Ovary (tissue), 3 donors: ENCODE data around the gene CD9.
"Not testable (repeated sequence)": the region's sequence is repeated elsewhere in the genome, so short reads cannot be mapped to it uniquely, and the experiment has no call there.

ENCODE experiments used
- POLR2A ChIP-seq: fragments of 450-650 bp; IDR thresholded peaks from one replicate; pipeline ENCODE4 v1.6.1; 2017; ENCODE audit warnings: antibody characterized with exemption, mild to moderate bottlenecking, moderate library complexity
- TF ChIP-seq, protein P1 (sequence below), 3 donors: fragments of 450-650 bp in 2 of 3; fragments of 200-600 bp in 1 of 3; IDR thresholded peaks; one replicate each; pipeline versions ENCODE4 v1.5.1 to v1.8.0; 2016 to 2022; ENCODE audit warnings: antibody characterized with exemption in 3 of 3, mild to moderate bottlenecking in 1 of 3
- donor health status: DM: no; HTN: no; CAD: no.

DNA sequence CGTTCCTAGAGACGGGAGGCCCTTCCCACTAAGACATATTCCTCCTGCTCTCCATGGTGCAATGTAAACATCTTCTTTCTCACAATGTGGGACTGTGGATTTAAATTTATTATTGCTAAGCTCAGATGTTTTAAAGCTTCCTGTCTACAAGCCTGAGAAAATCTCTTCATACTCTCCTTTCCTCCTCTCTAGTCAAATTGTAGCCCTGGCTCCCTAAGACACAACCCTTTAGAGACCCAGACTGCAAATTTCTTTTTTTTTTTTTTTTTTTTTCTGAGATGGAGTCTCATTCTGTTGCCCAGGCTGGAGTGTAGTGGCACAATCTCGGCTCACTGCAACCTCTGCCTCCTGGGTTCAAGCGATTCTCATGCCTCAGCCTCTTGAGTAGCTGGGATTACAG is 9.2 kb downstream of the CD9 start:
- TF ChIP-seq POLR2A = not testable (repeated sequence)
- TF ChIP-seq, protein P1, sequence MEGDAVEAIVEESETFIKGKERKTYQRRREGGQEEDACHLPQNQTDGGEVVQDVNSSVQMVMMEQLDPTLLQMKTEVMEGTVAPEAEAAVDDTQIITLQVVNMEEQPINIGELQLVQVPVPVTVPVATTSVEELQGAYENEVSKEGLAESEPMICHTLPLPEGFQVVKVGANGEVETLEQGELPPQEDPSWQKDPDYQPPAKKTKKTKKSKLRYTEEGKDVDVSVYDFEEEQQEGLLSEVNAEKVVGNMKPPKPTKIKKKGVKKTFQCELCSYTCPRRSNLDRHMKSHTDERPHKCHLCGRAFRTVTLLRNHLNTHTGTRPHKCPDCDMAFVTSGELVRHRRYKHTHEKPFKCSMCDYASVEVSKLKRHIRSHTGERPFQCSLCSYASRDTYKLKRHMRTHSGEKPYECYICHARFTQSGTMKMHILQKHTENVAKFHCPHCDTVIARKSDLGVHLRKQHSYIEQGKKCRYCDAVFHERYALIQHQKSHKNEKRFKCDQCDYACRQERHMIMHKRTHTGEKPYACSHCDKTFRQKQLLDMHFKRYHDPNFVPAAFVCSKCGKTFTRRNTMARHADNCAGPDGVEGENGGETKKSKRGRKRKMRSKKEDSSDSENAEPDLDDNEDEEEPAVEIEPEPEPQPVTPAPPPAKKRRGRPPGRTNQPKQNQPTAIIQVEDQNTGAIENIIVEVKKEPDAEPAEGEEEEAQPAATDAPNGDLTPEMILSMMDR (IDR thresholded peaks at IDR 0.05) = not testable (repeated sequence)
